GM12873 (cell line): ENCODE results near the gene STK16.

Source experiments
- TF ChIP-seq, protein P1 (sequence below): IDR thresholded peaks from 2 replicates; pipeline ENCODE4 v1.5.1; 2012; ENCODE audit warnings: low read depth, mild to moderate bottlenecking, moderate library complexity, low read length, control low read depth; ENCODE audit not compliant: insufficient read depth; ENCODE audit errors: missing control alignments

The STK16 gene

DNA sequence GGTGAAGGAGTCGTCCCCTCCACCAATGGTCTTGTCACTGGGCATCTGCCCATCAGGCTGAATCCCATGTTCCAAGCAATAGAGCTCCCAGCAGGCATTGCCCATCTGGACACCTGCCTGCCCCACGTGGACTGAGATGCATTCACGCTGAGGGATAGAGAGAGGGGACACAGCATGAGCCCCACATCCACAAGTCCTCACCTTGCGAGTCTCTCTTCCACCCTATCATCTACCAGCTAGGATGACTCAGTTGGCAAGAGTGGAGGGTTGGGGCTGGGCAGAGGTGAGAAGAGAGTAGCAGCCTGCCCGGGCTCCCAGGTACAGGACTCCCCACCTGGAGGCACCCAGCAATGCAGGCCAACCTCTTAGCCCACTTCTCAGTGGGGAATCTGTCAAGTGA, 6.8 kb downstream of the STK16 start:
- TF ChIP-seq, protein P1, sequence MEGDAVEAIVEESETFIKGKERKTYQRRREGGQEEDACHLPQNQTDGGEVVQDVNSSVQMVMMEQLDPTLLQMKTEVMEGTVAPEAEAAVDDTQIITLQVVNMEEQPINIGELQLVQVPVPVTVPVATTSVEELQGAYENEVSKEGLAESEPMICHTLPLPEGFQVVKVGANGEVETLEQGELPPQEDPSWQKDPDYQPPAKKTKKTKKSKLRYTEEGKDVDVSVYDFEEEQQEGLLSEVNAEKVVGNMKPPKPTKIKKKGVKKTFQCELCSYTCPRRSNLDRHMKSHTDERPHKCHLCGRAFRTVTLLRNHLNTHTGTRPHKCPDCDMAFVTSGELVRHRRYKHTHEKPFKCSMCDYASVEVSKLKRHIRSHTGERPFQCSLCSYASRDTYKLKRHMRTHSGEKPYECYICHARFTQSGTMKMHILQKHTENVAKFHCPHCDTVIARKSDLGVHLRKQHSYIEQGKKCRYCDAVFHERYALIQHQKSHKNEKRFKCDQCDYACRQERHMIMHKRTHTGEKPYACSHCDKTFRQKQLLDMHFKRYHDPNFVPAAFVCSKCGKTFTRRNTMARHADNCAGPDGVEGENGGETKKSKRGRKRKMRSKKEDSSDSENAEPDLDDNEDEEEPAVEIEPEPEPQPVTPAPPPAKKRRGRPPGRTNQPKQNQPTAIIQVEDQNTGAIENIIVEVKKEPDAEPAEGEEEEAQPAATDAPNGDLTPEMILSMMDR: no peak

DNA sequence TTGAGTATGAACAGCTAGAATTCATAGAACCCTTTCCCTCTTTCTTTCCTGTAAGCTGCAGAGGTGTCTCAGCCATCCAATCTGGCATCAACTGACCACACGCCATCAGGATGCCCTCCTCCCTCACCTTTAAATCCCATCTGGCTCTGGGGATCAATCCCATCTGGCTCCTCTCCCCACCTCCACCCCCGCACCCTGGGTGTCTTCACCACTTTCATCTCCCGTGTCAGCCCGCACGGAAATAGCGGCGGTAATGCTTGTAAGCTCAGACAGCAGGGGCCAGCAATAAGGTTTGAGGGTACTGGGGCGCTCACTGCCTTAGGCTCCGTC, 7.3 kb downstream of the STK16 start:
- TF ChIP-seq, protein P1: no peak

DNA sequence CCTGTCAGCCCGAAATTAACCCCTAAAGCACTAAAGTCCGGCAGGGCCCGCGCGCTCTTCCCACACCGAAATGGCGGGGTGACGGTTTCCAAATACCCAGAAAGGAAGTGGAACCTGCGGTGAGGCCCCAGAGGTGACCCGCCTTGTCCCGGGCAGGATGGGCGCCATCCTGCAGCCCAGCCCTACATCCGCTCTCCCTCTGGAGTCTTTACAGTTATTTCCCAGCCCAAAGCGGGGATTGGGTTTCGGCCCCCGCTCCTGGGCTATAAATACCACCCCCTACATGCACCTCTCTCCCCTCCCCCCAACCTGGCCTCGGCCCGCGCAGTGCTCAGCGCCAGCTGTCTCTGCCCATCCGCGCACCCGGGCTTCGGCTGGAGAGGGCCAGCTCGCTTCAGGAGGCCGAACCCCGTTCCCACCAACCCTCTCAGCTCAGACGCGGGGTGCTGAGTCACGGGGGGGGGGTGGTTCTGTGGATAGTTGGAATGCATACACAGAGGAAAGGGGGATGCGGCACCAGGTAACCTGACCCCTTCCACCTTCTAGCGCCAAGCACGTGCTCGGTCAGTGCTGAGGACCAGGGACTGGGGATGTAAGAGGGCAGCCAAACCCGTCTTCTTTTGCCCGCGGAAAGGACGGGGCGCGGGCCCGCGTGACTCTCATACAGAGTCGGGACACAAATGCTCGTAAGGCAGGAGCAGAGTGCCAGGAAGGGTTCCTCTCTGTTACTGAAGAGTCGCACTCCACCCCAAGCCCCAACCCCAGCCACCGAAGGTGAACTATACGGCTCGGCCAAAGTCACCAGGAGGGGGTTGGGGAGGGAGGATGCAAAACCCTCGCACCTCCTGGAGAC, 7.8 kb downstream of the STK16 start, which contains the start of gene TUBA4B:
TSS of gene TUBA4B (plus strand) at position 344 of the 853 bp plus-strand sequence. CDS start at position 509, 165 bp downstream.
- TF ChIP-seq, protein P1: no peak

DNA sequence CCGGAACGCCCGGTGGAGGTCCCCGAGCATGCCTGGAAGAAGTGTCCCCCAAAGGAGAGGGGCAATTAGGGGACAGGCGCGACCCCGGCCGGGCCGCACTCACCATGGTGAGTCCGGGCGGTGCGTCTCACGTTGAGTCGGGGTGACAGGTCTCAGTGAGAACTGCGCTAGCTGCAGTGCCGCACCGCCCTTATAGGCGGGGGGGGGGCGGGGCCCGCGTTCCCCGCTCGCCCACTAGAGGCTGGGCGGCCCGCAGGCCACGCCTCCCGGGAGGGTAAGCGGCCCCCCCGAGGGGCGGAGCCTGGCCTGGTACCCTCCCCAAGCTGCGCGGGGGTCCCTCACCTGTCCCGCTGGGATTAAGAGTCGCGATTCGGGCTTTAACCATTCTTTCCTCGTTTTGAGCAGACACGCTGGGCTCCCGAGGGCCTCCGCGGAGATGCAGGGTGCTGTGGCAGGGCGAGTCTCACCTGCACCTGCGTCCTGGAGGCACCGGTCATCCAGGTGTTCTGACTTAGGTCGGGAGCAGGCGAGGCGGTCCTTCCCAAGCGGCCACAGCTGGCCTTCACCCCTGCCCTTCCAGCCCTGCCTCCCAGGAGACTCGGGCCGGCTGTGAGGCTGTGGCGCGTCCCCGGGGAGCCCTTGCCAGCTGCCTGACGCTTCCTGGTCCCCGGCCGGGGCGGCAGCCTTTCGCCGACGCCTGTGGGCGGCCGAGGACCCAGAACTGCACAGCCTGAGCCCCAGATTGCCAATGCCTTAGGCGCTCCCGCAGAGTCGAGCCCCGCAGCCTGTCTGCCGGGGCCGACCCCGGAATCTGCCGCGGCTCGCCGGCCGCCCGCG, 8.7 kb downstream of the STK16 start, which contains the start of gene TUBA4A:
TSS of gene TUBA4A (minus strand) at position 166 of the 837 bp plus-strand sequence. CDS start at position 106, 60 bp downstream.
- TF ChIP-seq, protein P1: peak; percentile 8

DNA sequence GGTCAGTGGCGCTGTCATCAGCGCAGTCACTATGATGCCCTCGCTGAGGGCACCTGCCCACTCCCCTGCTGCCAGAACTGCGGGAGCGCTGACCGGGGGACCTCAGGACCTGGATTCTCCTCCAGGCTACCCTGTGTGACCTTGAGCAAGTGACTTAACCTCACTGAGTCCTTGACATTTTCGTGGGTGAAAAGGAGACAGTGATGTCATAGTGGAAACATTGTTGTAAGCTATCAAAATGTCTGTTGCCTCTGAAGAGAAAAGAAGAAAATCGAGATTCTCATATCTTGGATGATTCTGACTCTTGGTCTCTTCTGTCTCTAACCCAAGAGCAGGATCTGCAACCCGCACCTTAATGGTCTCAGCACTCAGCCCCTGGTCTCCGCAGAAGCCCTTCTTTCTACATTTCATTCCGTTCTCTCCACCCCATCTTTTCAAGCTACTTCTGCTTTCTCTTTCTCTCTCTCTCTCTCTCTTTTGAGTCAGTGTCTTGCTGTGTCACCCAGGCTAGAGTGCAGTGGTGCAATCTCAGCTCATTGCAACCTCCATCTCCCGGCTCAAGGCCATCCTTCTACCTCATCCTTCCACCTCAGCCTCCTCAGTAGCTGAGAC, 9.4 kb downstream of the STK16 start:
- TF ChIP-seq, protein P1: no peak

DNA sequence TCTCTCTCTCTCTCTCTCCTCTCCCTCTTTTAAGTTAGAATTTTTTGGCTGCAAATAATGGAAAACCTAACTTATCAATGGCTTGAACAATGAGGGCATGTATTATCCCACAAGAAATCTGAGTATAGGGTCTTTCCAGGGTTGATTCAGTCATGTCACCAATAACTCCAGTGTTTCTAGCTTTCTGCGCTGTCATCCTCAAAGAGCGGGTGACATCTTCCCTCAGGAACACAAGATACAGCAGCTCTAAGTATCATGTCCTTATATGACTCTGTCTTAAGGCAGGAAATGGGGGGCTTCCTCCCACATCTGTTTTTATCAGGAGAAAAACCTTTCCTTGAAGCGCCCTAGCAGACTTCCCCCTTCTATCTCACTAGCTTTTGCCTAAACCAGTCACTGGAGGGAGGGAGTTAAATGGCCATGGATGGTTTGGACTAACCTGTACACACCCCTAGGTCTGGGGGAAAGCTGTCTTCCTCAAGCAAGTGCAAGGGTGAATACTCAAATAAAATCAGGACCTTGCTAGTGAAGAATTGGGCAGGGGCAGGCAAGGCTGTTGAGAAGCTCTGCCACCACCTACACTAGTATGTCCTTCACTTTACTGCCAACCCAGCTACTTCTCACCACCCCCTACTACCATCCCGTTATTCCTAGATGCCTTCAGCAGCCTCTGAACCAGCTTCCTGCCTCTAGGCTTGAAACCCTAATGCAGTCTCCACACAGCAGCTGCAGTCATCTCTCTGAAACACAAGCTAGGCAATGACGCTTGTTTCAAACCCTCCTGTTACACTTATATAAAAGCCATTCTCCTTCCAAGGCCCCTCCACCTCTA, 16.0 kb downstream of the STK16 start:
- TF ChIP-seq, protein P1: no peak
